GM12878 (cell line): Measurements from ENCODE around the gene ACTR5. TPM values are rescaled to one million over a fixed set of nuclear protein-coding genes. Genes with fewer than 3 reads are reported as not detected.

ENCODE experiments used
- ATAC-seq: fragments of 200-7000 bp; cut with Tn5 transposase; 3 replicates; pipeline ENCODE4 v1.9.1; 2020; ENCODE audit warnings: mild to moderate bottlenecking, moderate library complexity
- BruUV-seq: library from RNA; stranded (reverse); fragments of 400-500 nt; replicated peaks from 2 replicates; lab custom pipeline; 2021; lab: Mats Ljungman, UMichigan
- CTCF ChIA-PET: fragments of 300-600 bp; sonication (Branson Sonifier 250); formaldehyde crosslinking; extraction: SDS; loops from one replicate; lab custom pipeline; 2021; ENCODE audit warnings: inconsistent platforms; lab: Yijun Ruan, JAX
- POLR2A ChIA-PET: fragments of 350-600 bp; formaldehyde crosslinking; extraction: SDS; loops from one replicate; lab custom pipeline; 2021; ENCODE audit warnings: inconsistent platforms; lab: Charles Lee
- RAD21 ChIA-PET: fragments of 300-600 bp; sonication (Branson Sonifier 250); formaldehyde crosslinking; loops from one replicate; lab custom pipeline; 2023; ENCODE audit warnings: antibody characterized with exemption; ENCODE audit not compliant: unreplicated experiment; lab: Charles Lee
- SMC1A ChIA-PET: fragments of 300-600 bp; sonication (Branson Sonifier 250); formaldehyde crosslinking; loops from one replicate; lab custom pipeline; 2023; ENCODE audit not compliant: unreplicated experiment, uncharacterized antibody; lab: Charles Lee
- DNase-seq: peaks from one replicate; pipeline ENCODE4 v3.0.0-alpha.2; 2011; ENCODE audit warnings: low read depth, low spot score
- FAIRE-seq: peaks from 3 replicates; lab custom pipeline; 2011; peaks lifted over from hg19 to GRCh38; lab: Jason Lieb, UNC
- H2AFZ ChIP-seq: 2 replicates; pipeline ENCODE4 v1.6.0; 2011; ENCODE audit warnings: low read depth, low read length, control low read depth; ENCODE audit not compliant: control insufficient read depth
- H3K27ac ChIP-seq: 2 replicates; pipeline ENCODE4 v1.5.1; 2011; ENCODE audit warnings: control low read depth; ENCODE audit not compliant: control insufficient read depth, insufficient read depth
- H3K27me3 ChIP-seq, 2 experiments: replicated peaks in 1 of 2; 2 replicates each; pipeline versions ENCODE4 v1.6.0 to v1.6.1; 2011; ENCODE audit warnings: low read length in 1 of 2; ENCODE audit not compliant: control insufficient read depth in 2 of 2, insufficient read depth in 2 of 2
- H3K36me3 ChIP-seq, 2 experiments: 2 replicates each; pipeline ENCODE4 v1.5.1; 2011; ENCODE audit warnings: low read length in 1 of 2; ENCODE audit not compliant: control insufficient read depth in 2 of 2, insufficient read depth in 2 of 2
- H3K4me1 ChIP-seq: 2 replicates; pipeline ENCODE4 v1.6.1; 2011; ENCODE audit warnings: mild to moderate bottlenecking, low read length, moderate library complexity, mixed read lengths; ENCODE audit not compliant: control insufficient read depth, insufficient read depth
- H3K4me2 ChIP-seq: 2 replicates; pipeline ENCODE4 v1.6.0; 2011; ENCODE audit warnings: control low read depth; ENCODE audit not compliant: control insufficient read depth, insufficient read depth
- H3K4me3 ChIP-seq: fragments of 200-600 bp; sonication (generic); 2 replicates; pipeline ENCODE4 v1.5.1; 2016
- H3K79me2 ChIP-seq: 2 replicates; pipeline ENCODE4 v1.6.0; 2011; ENCODE audit warnings: low read length; ENCODE audit not compliant: control insufficient read depth, insufficient read depth
- H3K9ac ChIP-seq: 2 replicates; pipeline ENCODE4 v1.8.0; 2011; ENCODE audit warnings: low read length, control low read depth, mixed read lengths; ENCODE audit not compliant: control insufficient read depth, insufficient read depth
- H3K9me3 ChIP-seq: replicated peaks from 3 replicates; pipeline ENCODE4 v1.5.1; 2011; ENCODE audit warnings: mild to moderate bottlenecking, low read length; ENCODE audit not compliant: control insufficient read depth, insufficient read depth
- H4K20me1 ChIP-seq: 2 replicates; pipeline ENCODE4 v1.6.0; 2011; ENCODE audit not compliant: control insufficient read depth, insufficient read depth
- MEF2B ChIP-seq: fragments of 450-650 bp; IDR thresholded peaks from 2 replicates; pipeline ENCODE4 v1.6.1; 2018; ENCODE audit warnings: mild to moderate bottlenecking, moderate library complexity; ENCODE audit not compliant: partially characterized antibody, poor library complexity, severe bottlenecking
- MTA3 ChIP-seq: IDR thresholded peaks from 2 replicates; pipeline ENCODE4 v1.6.1; 2012; ENCODE audit warnings: low read length, inconsistent platforms, borderline replicate concordance
- NBN ChIP-seq: fragments of 450-650 bp; IDR thresholded peaks from 2 replicates; pipeline ENCODE4 v1.6.1; 2016
- NFXL1 ChIP-seq: fragments of 450-650 bp; IDR thresholded peaks from 2 replicates; pipeline ENCODE4 v1.6.1; 2017; ENCODE audit warnings: antibody characterized with exemption, mild to moderate bottlenecking, borderline replicate concordance
- NFYA ChIP-seq: IDR thresholded peaks from 2 replicates; pipeline ENCODE4 v1.6.1; 2011; ENCODE audit warnings: low read depth, mild to moderate bottlenecking, low read length, improper control_type of control experiment, borderline replicate concordance
- RAD51 ChIP-seq: fragments of 450-650 bp; IDR thresholded peaks from 2 replicates; pipeline ENCODE4 v1.6.1; 2016; ENCODE audit warnings: moderate library complexity, mild to moderate bottlenecking, inconsistent platforms
- STAT3 ChIP-seq: IDR thresholded peaks from 2 replicates; pipeline ENCODE4 v1.6.1; 2011; ENCODE audit warnings: low read depth, low read length, improper control_type of control experiment
- TARDBP ChIP-seq: IDR thresholded peaks from 2 replicates; pipeline ENCODE4 v1.6.1; 2016; ENCODE audit warnings: borderline replicate concordance
- TCF3 ChIP-seq: IDR thresholded peaks from 2 replicates; pipeline ENCODE4 v1.6.1; 2012; ENCODE audit warnings: low read depth, mild to moderate bottlenecking, low read length, borderline replicate concordance; ENCODE audit not compliant: insufficient read depth
- ZNF24 ChIP-seq: fragments of 450-650 bp; IDR thresholded peaks from 2 replicates; pipeline ENCODE4 v1.6.1; 2017; ENCODE audit warnings: antibody characterized with exemption, mild to moderate bottlenecking
- WGBS: methylation state at CpG from one replicate; pipeline ENCODE4 v1.1.6; 2016; ENCODE audit warnings: low lambda C conversion rate; ENCODE audit not compliant: insufficient replicate concordance, insufficient coverage; ENCODE audit errors: missing lambda C conversion rate; 5-methylcytosine and 5-hydroxymethylcytosine counted together
- in situ Hi-C: fragments of 300-500 bp; cut with MboI; formaldehyde crosslinking; loops from 9 replicates; pipeline ENCODE4 v1.14.3; 2018; ENCODE audit warnings: mixed read lengths
- intact Hi-C: fragments of 100-400 bp; cut with micrococcal nuclease; formaldehyde crosslinking; loops from one replicate; pipeline ENCODE4 v1.14.2; 2022; ENCODE audit not compliant: unreplicated experiment
- polyA plus RNA-seq, 11 experiments: library from polyadenylated mRNA; depleted of rRNA in 4 of 11; unstranded in 6 of 11; stranded (reverse) in 5 of 11; fragments of >200 nt; fragmentation: Nextera tagmentation in 4 of 11; fragmentation: Illumina TruSeq in 1 of 11; extraction: Ambion mirVana in 4 of 11; extraction: Trizol in 1 of 11; gene quantifications; 1 replicate in 1 of 11; 2 replicates in 10 of 11; pipeline versions ENCODE4 v1.2.1 to v1.2.3, GENCODE V29; 2011 to 2016; ENCODE audit warnings: inconsistent platforms in 2 of 11, missing spikeins in 2 of 11, low read depth in 1 of 11
- total RNA-seq, 4 experiments: library from RNA; depleted of rRNA in 3 of 4; stranded (reverse); fragments of >200 nt in 3 of 4; fragmentation: Illumina TruSeq in 1 of 4; extraction: Trizol in 1 of 4; gene quantifications; 2 replicates each; pipeline versions ENCODE4 v1.2.1 to v1.2.3, GENCODE V29; 2013 to 2021
- TF ChIP-seq, protein P1 (sequence below): fragments of 450-650 bp; IDR thresholded peaks from 2 replicates; pipeline ENCODE4 v1.6.1; 2016; ENCODE audit warnings: mild to moderate bottlenecking
- TF ChIP-seq, protein P2 (sequence below): IDR thresholded peaks from 2 replicates; pipeline ENCODE4 v1.6.1; 2011; ENCODE audit warnings: borderline replicate concordance, low read depth, mild to moderate bottlenecking, moderate library complexity, mixed read lengths, low read length; ENCODE audit not compliant: insufficient read depth; ENCODE audit errors: extremely low read length
- TF ChIP-seq, protein P3 (sequence below): fragments of 450-650 bp; conservative IDR thresholded peaks from 2 replicates; pipeline ENCODE4 v1.6.1; 2017; ENCODE audit warnings: mild to moderate bottlenecking, moderate library complexity
- TF ChIP-seq, protein P4 (sequence below): IDR thresholded peaks from 2 replicates; pipeline ENCODE4 v1.6.1; 2012; ENCODE audit warnings: mild to moderate bottlenecking, low read depth, low read length

Gene ACTR5
- total and polyA plus RNA-seq, 10 of the 15 experiments (the other 5 are each of a cell fraction or from before 2014, with no cell fraction given): 0.52 to 14.7 (median 8.8) TPM

DNA sequence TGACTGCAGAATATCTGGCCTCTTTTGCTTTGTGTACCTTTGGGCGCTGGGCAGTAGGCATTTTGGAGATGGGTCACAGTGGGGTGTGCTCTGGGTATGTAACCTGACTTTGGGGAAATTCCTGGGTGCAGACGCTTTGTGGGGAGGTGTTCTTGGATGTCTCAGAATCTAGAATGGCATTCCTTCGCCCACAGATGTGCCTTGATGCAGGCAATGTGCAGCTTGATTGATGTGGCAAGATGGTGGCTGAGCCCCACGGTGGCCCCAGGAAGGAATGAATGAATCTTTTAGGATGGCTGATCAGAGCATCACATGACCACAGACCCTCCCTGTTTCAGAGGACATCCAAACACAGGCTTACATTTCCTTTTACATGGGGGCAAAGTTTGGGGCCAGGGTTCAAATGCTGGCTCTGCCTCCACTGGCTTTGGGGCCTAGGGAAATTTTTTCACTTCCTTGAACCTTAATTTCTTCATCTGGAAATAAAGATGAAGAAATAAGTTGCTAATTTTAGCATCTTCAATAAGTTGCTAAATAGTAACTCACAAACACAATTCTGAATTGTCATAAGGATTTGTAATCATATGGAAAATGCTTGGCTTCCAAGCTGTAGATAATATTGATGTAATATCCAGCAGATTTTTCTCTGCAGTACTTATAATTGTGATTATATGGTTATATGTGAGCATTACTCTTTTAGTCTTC lies 62.8 kb downstream of the ACTR5 start:
- ATAC-seq: no peak
- BruUV-seq: no TSS peak
- peak overlapping the region; percentile 84 for H3K27ac ChIP-seq
- peak overlapping the region; percentile 60 for H3K4me3 ChIP-seq
- peak overlapping the region; percentile 87 for H3K4me2 ChIP-seq
- peaks cover 96% of the 10 kb centered on the region for H3K79me2 ChIP-seq
- in situ Hi-C loops: no loop called here
- H3K9ac ChIP-seq: peak overlapping the region; percentile 10; the same call in 1 of the 2 replicates
- ChIA-PET CTCF (interaction anchor here (1.0 to 3.7 kb wide), 5 partner anchors 11 to 106 kb away, joined by 4 to 17 read pairs (median 5); no protein-coding TSS in a partner anchor), POLR2A (interaction anchor here (1.0 to 1.4 kb wide), 2 partner anchors 26 to 63 kb away, joined by 4 to 8 read pairs; no protein-coding TSS in a partner anchor), RAD21 (interaction anchor here (0.9 to 6.7 kb wide), 8 partner anchors 23 to 82 kb away, joined by 3 to 108 read pairs (median 6); no protein-coding TSS in a partner anchor), SMC1A (interaction anchor here (1.0 to 11.1 kb wide), 7 partner anchors 15 to 81 kb away, joined by 3 to 187 read pairs (median 20); no protein-coding TSS in a partner anchor)
- no peak for DNase-seq
- H3K36me3 ChIP-seq: peaks cover 0 to 4% of the 10 kb centered on the region in 2 experiments
- no peaks in the 10 kb centered on the region for H3K27me3 ChIP-seq
- intact Hi-C loops: no loop called here
- no peak overlapping the region for H2AFZ ChIP-seq
- H3K4me1 ChIP-seq: peaks cover 56% of the 10 kb centered on the region
- WGBS: 30% methylated on average over 4 of the region's 4 CpGs
- peaks cover 3% of the 10 kb centered on the region; the same call in 1 of the 2 replicates for H4K20me1 ChIP-seq
- no peaks in the 10 kb centered on the region for H3K9me3 ChIP-seq
- FAIRE-seq: no peak
- TF ChIP-seq MTA3: no peak
- no peak for TF ChIP-seq NFXL1
- TF ChIP-seq ZNF24: peak; percentile 64; the same call in 1 of the 2 replicates
- TF ChIP-seq, protein P1, sequence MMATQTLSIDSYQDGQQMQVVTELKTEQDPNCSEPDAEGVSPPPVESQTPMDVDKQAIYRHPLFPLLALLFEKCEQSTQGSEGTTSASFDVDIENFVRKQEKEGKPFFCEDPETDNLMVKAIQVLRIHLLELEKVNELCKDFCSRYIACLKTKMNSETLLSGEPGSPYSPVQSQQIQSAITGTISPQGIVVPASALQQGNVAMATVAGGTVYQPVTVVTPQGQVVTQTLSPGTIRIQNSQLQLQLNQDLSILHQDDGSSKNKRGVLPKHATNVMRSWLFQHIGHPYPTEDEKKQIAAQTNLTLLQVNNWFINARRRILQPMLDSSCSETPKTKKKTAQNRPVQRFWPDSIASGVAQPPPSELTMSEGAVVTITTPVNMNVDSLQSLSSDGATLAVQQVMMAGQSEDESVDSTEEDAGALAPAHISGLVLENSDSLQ: peak; percentile 50
- TF ChIP-seq TARDBP: no peak
- TF ChIP-seq TCF3: 0 out of 2 replicates have a peak, but pooled peaks have one; percentile 31
- TF ChIP-seq, protein P2, sequence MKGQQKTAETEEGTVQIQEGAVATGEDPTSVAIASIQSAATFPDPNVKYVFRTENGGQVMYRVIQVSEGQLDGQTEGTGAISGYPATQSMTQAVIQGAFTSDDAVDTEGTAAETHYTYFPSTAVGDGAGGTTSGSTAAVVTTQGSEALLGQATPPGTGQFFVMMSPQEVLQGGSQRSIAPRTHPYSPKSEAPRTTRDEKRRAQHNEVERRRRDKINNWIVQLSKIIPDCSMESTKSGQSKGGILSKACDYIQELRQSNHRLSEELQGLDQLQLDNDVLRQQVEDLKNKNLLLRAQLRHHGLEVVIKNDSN: peak; percentile 16
- no peak for TF ChIP-seq RAD51
- no peak for TF ChIP-seq NFYA
- TF ChIP-seq, protein P3, sequence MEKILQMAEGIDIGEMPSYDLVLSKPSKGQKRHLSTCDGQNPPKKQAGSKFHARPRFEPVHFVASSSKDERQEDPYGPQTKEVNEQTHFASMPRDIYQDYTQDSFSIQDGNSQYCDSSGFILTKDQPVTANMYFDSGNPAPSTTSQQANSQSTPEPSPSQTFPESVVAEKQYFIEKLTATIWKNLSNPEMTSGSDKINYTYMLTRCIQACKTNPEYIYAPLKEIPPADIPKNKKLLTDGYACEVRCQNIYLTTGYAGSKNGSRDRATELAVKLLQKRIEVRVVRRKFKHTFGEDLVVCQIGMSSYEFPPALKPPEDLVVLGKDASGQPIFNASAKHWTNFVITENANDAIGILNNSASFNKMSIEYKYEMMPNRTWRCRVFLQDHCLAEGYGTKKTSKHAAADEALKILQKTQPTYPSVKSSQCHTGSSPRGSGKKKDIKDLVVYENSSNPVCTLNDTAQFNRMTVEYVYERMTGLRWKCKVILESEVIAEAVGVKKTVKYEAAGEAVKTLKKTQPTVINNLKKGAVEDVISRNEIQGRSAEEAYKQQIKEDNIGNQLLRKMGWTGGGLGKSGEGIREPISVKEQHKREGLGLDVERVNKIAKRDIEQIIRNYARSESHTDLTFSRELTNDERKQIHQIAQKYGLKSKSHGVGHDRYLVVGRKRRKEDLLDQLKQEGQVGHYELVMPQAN: no peak
- TF ChIP-seq, protein P4, sequence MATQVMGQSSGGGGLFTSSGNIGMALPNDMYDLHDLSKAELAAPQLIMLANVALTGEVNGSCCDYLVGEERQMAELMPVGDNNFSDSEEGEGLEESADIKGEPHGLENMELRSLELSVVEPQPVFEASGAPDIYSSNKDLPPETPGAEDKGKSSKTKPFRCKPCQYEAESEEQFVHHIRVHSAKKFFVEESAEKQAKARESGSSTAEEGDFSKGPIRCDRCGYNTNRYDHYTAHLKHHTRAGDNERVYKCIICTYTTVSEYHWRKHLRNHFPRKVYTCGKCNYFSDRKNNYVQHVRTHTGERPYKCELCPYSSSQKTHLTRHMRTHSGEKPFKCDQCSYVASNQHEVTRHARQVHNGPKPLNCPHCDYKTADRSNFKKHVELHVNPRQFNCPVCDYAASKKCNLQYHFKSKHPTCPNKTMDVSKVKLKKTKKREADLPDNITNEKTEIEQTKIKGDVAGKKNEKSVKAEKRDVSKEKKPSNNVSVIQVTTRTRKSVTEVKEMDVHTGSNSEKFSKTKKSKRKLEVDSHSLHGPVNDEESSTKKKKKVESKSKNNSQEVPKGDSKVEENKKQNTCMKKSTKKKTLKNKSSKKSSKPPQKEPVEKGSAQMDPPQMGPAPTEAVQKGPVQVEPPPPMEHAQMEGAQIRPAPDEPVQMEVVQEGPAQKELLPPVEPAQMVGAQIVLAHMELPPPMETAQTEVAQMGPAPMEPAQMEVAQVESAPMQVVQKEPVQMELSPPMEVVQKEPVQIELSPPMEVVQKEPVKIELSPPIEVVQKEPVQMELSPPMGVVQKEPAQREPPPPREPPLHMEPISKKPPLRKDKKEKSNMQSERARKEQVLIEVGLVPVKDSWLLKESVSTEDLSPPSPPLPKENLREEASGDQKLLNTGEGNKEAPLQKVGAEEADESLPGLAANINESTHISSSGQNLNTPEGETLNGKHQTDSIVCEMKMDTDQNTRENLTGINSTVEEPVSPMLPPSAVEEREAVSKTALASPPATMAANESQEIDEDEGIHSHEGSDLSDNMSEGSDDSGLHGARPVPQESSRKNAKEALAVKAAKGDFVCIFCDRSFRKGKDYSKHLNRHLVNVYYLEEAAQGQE: no peak
- TF ChIP-seq NBN: no peak
- no peak for TF ChIP-seq STAT3
- no peak for TF ChIP-seq MEF2B
